Activated CD8-positive, alpha-beta T cell treated with anti-CD3 and anti-CD28 coated beads for 36 hours (primary cell): ENCODE results near the gene SFTPB. TPM values are rescaled to one million over a fixed set of nuclear protein-coding genes. Genes with fewer than 3 reads are reported as not detected.
A peak's percentile ranks its signal among the peaks of the same experiment; 100 is the strongest.
"Not testable (repeated sequence)": the region's sequence is repeated elsewhere in the genome, so short reads cannot be mapped to it uniquely, and the experiment has no call there.

Source experiments
- ATAC-seq: fragments of 200-7000 bp; cut with Tn5 transposase; one replicate; pipeline ENCODE4 v1.10.0; 2021; ENCODE audit warnings: mild to moderate bottlenecking, moderate library complexity
- CTCF ChIA-PET: fragments of 350-600 bp; sonication (Branson Sonifier 250); formaldehyde crosslinking; loops from one replicate; lab custom pipeline; 2021; ENCODE audit warnings: antibody characterized with exemption; lab: Charles Lee
- POLR2A ChIA-PET: fragments of 350-600 bp; sonication (Branson Sonifier 250); formaldehyde crosslinking; loops from one replicate; lab custom pipeline; 2021; ENCODE audit warnings: antibody characterized with exemption; lab: Charles Lee
- DNase-seq: peaks from one replicate; pipeline ENCODE4 v3.0.0-alpha.2; 2020
- H3K27ac Mint-ChIP-seq: one replicate; pipeline ENCODE4 v1.8.0; 2021; ENCODE audit warnings: mild to moderate bottlenecking, mixed read lengths
- H3K27me3 Mint-ChIP-seq: one replicate; pipeline ENCODE4 v1.8.0; 2021; ENCODE audit warnings: mixed read lengths
- H3K36me3 Mint-ChIP-seq: one replicate; pipeline ENCODE4 v1.8.0; 2021; ENCODE audit warnings: low read depth, mixed read lengths
- H3K4me1 Mint-ChIP-seq: one replicate; pipeline ENCODE4 v1.8.0; 2021; ENCODE audit warnings: low read depth, mixed read lengths
- H3K4me3 Mint-ChIP-seq: one replicate; pipeline ENCODE4 v1.8.0; 2021; ENCODE audit warnings: mild to moderate bottlenecking, moderate library complexity, mixed read lengths
- H3K9me3 Mint-ChIP-seq: one replicate; pipeline ENCODE4 v1.8.0; 2021; ENCODE audit warnings: mixed read lengths
- CTCF ChIP-seq: fragments of 200-600 bp; IDR thresholded peaks from one replicate; pipeline ENCODE4 v1.8.0; 2022; ENCODE audit warnings: antibody characterized with exemption, mild to moderate bottlenecking
- intact Hi-C: fragments of 100-400 bp; cut with micrococcal nuclease; formaldehyde crosslinking; loops from one replicate; pipeline ENCODE4 v1.10.0; 2022
- total RNA-seq, 2 experiments: library from RNA; stranded (reverse); gene quantifications; one replicate each; pipeline ENCODE4 v1.2.3, GENCODE V29; 2021

SFTPB gene
- total RNA-seq, 2 experiments from 2014 or later: not detected

DNA sequence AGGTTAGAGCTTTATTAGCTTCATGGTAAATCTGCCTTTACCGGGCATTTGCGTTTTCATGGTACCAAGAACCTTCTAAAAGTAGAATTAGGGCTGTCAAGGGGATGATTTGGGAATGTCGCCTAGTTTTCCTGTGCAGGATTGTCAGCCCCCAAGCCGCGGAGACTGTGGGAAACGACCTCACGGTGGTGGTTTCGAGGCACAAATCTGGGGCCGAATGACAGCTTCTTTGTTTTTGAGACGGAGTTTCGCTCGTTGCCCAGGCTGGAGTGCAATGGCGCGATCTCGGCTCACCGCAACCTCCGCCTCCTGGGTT lies 52.6 kb downstream of the SFTPB start:
- ChIA-PET CTCF (interaction anchor here (1.2 to 1.6 kb wide), 2 partner anchors 10 to 22 kb away, joined by 6 read pairs; no protein-coding TSS in a partner anchor), POLR2A (interaction anchor here (0.6 to 3.8 kb wide), 15 partner anchors 11 to 491 kb away, joined by 3 to 34 read pairs (median 4); partner anchors contain the start of genes GGCX, GNLY, MAT2A and PTCD3)
- Mint-ChIP-seq H3K9me3 (no peaks in the 10 kb centered on the region), H3K4me1 (peaks cover 36% of the 10 kb centered on the region), H3K4me3 (peak overlapping the region; percentile 98), H3K27me3 (no peaks in the 10 kb centered on the region), H3K36me3 (peaks cover 29% of the 10 kb centered on the region), H3K27ac (peak overlapping the region; percentile 98)
- no peak for ATAC-seq
- no peak for TF ChIP-seq CTCF
- intact Hi-C loops: no loop called here
- no peak for DNase-seq

- ChIA-PET CTCF (interaction anchor here (1.6 kb wide), 1 partner anchor 22 kb away, joined by 6 read pairs; no protein-coding TSS in a partner anchor), POLR2A (interaction anchor here (0.6 to 3.8 kb wide), 7 partner anchors 10 to 492 kb away, joined by 3 to 34 read pairs (median 4); partner anchors contain the start of genes GGCX, MAT2A, PTCD3 and TMEM150A)
- ATAC-seq, DNase-seq, H3K9me3 Mint-ChIP-seq, intact Hi-C loops, H3K4me3 Mint-ChIP-seq, H3K27me3 Mint-ChIP-seq, H3K27ac Mint-ChIP-seq: not testable (repeated sequence)
- peaks cover 33% of the 10 kb centered on the region for H3K36me3 Mint-ChIP-seq
- peaks cover 40% of the 10 kb centered on the region for H3K4me1 Mint-ChIP-seq
Observed at GRCh38 chr2:85614757-85615156, 53.2 kb downstream of the SFTPB start.

- intact Hi-C loops: no loop called here
- CTCF ChIA-PET: no interaction called here
- peak overlapping the region; percentile 50 for H3K4me3 Mint-ChIP-seq
- peak overlapping the region; percentile 52 for H3K27ac Mint-ChIP-seq
- ATAC-seq: no peak
- TF ChIP-seq CTCF: no peak
- DNase-seq: no peak
- H3K4me1 Mint-ChIP-seq: peaks cover 41% of the 10 kb centered on the region
- H3K9me3 Mint-ChIP-seq: no peaks in the 10 kb centered on the region
- peaks cover 32% of the 10 kb centered on the region for H3K36me3 Mint-ChIP-seq
- no peaks in the 10 kb centered on the region for H3K27me3 Mint-ChIP-seq
- POLR2A ChIA-PET: interaction anchor here (1.0 to 3.8 kb wide), 2 partner anchors 36 to 74 kb away, joined by 3 to 16 read pairs; partner anchors contain the start of genes MAT2A and VAMP8
Observed at GRCh38 chr2:85613717-85614515, 54.1 kb downstream of the SFTPB start.

DNA sequence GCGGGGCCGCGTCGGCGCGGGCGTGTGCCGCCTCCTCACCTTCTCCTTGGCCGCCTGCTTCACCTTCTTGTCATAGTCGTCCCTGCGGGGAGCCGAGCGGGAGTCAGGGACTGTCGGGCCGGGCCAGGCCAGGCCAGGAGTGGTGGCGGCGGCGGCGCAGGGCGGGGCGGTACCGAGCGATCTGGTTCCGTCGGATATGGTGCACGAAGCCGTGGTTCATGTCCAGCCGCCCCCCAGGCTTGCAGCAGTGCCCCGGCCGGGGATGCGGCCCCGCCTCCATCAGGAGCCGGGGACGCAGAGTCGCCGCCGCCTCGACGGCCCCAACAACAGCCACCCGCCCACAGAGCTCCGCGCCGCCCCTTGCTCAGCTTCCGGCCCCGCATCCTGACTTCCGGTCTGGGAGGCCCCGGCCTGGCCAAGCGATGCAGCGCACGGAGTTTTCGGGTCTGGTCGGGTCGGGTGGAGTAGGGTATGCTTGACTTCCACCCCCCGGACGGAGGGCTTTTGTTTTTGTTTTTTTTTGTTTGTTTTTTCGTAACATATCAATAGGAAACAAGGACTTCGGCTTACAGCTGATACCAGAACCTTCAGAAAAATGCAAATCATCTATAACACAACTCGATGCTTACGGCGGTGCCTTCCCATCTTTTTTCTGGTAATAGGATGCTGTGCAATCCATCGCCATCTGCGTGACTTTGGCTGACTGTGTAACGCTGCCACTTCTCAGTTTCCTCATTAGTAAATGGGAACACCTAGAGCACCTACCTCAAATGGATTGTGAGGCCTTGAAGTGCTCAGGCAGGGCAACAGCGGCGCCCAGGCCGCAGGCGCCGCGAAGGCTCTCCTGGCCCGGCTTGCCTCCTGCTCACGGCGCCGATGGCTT lies 56.1 kb downstream of the SFTPB start, which contains the start of gene C2orf68:
TSS of gene C2orf68 (minus strand) at position 362 of the 883 bp plus-strand sequence. CDS start at position 280, 82 bp downstream.
- peaks cover 30% of the 10 kb centered on the region for H3K36me3 Mint-ChIP-seq
- H3K27me3 Mint-ChIP-seq: no peaks in the 10 kb centered on the region
- ChIA-PET POLR2A (interaction anchor here (0.8 to 2.4 kb wide), 9 partner anchors 8 to 486 kb away, joined by 3 to 21 read pairs (median 4); partner anchors contain the start of genes MAT2A, RNF181, TMEM150A and VAMP8), CTCF (interaction anchor here (1.0 to 1.7 kb wide), 2 partner anchors 10 to 66 kb away, joined by 3 to 4 read pairs; partner anchors contain the start of gene TMEM150A)
- DNase-seq (peak; percentile 94), ATAC-seq (peak; percentile 74)
- intact Hi-C loops: no loop called here
- H3K27ac Mint-ChIP-seq: peak within 1 kb of the TSS; percentile 97
- TF ChIP-seq CTCF: no peak
- H3K4me3 Mint-ChIP-seq: peak within 1 kb of the TSS; percentile 98
- H3K9me3 Mint-ChIP-seq: no peaks in the 10 kb centered on the region
- peaks cover 37% of the 10 kb centered on the region for H3K4me1 Mint-ChIP-seq
